GM21447 (cell line): Measurements from ENCODE around the gene UBE2E2.

ENCODE experiments used
- ATAC-seq: cut with Tn5 transposase; IDR thresholded peaks from one replicate; pipeline ENCODE4 v1.9.1; 2021; ENCODE audit not compliant: unreplicated experiment

Gene UBE2E2

DNA sequence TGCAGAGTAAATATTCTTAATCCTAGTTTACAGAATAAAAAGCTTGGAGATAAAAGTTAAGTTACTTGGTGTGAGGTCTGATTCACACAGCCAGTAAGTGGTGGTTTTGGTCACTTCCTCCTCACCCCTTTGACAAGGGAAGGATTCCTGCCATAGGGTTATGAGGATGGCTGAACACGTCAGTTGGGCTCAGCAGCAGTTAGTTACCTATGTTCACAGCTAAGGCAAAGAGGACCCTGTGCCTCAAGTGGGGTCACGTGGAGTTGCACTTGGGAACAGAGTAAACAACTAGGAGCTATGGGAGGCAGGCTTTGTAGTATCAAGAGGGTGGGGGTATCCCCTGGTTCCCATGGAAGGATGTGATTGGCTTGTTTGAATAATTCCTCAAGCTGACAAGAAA, 232.2 kb downstream of the UBE2E2 start:
- no peak for ATAC-seq

DNA sequence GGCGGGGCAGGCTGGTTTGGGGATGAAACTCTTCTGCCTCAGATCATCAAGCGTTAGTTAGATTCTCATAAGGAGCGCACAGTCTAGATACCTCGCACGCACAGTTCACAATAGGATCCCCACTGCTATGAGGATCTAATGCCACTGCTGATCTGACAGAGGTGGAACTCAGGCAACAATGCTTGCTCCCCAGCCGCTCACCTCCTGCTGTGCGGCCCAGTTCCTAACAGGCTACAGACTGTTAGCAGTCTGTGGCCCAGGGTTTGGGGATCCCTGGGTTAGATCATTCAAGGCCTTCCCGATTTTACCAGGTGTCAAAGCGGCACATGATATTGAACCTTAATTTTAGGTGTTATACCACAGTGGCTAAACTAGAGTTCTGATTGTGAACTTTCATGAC, 232.8 kb downstream of the UBE2E2 start:
- ATAC-seq, result no peak

DNA sequence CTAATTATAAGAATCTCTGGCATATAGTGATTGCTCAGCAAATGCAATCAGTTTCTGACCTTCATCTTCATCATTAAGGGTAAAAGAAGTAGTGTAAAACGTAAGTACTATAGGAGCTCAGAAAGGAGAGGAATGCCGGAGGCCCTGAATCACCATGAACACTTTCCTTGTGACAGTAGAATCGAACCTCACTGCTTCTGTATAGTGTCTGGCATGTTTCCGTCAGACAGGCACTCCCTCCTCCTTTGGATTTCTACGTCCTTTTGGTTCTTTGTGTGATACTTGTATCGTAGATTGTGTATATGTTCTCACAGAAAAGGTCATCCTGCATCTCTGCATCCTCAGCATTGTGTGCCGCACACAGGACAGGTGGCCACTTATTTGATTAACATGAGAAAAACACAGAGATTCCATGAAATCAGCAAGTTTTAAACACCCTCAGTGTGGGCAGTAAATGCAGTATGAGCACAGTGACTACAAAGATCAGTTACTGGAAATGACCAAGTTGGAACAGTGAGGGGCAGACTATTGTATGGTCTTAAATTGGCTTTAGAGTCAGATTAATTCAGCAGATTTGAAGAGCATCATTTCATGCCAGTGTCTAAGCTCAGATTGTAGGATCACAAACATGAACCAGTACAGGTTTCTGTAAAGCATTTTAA, 234.5 kb downstream of the UBE2E2 start:
- ATAC-seq, result no peak

DNA sequence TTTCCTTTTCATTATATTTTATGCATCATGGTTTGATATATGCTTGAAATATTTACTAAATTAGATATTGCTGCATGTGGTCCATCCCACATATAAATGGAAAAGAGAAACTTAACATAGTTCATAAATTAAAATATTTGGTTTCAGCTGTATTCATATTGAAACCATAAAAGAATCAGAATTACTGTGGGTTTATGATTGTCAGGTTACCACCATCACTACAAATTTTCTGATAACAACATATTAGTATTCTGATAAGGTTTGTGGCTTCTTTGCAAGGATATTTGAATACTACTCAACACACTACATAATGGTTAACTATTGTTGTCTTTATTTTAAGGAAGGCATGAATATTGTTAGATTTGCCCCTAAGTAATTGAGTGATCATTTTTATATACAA, 235.5 kb downstream of the UBE2E2 start:
- no peak for ATAC-seq

DNA sequence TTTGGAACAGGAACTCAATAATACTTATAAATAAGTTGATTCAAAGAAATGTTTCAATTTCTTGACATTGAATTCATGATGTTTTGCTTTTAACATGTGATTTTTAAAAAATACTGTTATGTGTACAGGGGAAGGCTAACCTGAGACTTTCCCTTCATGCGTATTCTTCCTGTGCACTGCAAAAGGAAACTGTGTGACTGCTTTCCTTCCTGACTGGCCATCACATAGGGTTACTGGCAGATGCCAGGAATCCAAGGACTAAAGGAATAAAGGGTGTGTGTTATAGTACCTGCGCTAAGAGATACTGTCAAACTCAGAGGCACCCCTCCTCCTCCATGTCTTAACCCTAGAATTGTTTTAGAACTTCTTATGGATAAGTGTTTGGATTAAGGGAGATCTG, 236.0 kb downstream of the UBE2E2 start:
- ATAC-seq, result no peak

DNA sequence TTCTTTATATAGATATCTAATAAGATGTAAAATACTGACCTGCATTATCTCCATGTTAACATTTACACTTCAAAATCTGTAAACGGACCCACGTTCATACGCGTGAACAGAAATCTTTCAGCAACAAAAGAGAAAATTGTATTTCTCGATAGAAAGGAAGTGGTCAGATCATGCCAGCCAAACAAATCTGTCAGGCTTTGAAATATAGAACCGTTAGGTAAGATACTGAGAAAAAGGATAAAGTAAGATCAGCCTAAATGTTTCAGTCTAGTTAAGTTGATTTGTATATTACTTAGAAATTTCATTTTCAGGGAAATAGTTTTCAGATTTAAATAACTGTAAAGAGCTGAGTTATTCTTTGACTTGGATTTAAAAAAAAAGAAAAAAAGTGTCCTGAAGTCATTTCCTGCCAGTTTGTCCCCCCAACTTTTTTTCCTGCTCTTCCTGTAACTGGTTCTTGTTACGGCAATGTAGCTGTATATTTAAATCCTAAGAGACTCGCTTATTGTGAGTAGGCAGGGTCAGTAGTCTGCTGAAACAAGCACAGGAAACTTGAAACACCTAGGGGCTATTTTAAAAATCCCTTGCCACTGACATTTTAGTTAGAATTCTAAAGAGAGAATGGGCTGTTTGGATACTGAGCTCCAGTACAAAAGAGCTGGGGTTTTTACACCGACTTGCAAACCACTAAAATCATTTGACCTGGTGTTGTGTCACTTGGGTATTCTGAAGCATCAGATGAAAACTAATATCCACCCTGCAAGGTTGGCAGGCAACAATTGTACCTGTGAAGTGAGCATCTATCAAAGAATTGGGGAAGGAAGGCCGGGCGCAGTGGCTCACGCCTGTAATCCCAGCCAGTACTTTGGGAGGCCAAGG, 237.5 kb downstream of the UBE2E2 start:
- ATAC-seq, result no peak

DNA sequence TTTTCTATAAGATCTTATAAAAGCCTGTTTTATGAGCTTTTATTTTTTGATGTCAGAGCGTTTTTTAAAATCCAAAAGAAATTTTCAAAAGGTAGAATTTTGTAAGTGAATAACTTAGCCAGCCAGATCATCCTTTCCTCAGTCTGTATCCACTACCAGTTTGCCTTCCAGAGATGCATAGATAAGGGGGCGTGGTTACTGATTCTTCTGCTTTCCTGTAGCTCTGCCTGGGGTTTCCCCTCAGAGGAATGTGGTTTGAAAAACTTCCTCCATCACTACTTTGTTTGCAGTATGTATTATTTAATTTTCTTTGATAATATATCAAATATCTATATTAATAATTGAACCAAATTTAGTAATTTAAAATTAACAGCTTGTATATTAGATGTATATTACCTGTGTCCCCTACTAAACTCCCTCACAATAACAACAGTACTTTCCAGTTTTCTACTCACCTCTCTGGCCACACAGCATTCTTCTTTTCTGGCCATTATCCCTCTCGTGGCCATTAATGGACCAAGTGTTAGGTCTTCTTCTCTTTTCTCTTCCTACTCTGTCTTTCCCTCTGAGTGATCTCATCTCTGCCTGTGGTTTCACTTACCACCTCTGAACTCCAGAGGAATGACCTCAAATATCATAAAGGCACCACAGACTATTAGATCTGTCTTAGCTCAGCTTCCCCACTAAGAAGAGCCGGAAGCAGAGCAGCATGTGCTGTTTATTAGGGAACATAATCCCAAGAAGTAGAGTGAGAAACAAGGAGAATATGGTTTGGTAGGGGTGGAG, 239.7 kb downstream of the UBE2E2 start:
- peak; percentile 62 for ATAC-seq

DNA sequence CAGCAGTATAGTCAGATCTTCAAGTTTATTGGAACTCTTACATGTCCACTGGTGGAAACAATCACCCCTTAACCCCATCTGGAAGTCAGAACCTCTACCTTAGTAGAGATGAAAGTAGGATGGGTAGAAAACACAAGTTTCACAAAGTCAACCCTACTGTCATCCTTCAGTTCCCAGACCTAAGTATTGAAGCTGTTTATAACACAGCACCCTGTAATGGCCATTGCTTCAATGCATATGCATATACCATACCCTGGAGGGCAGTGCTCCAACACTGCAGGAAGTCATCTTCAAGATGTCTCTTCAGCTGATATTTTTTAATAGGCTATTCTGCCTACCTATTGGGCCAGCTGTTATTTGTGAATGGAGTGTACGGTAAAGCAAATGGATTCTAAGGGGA, 241.3 kb downstream of the UBE2E2 start:
- no peak for ATAC-seq

DNA sequence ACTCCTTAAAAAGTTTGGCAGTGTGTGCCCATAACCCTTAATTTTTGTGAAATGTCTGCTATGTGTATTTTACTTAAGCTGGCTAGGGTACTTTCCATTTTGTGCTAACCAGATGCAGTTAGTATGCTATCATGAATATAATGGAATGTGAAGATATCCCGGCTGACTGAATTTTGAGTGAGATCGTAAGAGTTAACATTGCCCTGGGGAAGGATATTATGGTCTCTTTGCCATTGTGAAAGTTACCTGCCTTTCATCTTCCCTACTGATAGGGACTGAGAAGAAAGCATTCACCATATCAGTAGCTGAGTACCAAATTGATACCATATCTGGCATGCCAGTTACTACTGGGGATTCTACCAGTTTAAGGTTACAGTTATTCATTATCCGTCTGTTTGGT, 243.2 kb downstream of the UBE2E2 start:
- ATAC-seq, result no peak

DNA sequence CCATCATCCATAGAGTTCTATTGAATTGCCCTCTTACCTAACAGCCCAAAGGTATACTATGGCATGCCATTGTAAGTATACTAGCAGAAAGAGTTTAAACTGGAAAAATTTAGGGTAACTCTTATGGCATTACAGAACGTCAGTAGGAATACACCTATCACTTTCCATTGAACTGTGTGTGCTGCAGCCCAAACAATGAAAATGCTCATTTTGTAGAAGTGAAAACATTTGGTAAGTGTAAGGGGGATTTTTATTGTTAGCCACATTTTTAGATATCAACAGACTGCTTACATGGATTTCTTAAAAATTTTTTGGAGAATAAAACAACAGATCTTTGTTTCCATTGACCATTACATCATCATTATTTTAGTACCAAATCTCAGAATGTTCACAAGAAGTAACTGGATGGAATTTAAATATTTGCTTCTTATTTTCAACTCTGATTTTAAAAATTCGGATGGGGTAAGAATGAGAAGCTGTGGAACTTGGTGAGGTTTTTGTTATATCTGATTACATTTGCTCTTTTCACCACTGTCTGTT, 245.9 kb downstream of the UBE2E2 start:
- ATAC-seq, result no peak

DNA sequence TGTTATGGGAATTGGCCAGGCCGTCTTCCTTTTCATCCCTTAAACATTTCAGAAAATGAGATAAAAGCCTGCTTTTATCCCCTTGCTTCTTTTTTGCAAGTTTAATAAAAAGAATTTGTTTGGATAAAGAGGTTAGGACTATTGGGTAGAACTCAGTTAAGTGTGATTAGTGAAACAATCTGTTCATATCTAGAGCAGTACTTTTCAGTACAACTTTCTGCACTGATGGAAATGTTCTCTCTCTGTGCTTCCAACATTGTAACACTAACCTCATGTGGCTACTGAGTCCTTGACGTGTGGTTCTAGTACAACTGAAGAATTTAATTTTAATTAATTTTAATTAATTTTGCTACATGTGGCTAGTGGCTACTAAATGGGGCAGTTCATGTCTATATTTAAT, 246.9 kb downstream of the UBE2E2 start:
- ATAC-seq, result no peak

DNA sequence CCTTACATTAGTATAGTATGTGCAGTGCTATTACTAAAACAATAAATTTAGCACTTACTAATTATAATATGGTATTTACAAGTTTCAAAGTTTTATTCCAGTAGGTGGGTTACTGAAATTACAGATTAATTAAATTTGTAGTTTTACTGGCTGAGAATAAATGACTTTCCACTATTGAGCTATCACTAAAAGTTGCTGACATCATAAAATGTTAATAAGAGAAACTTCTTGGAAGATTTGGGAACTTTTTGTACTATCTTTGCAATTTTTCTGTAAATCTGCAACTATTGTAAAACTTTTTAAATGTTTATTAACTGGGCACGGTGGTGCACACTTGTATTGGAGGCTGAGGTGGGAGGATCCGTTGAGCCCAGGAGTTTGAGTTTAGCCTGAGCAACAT, 247.7 kb downstream of the UBE2E2 start:
- no peak for ATAC-seq

DNA sequence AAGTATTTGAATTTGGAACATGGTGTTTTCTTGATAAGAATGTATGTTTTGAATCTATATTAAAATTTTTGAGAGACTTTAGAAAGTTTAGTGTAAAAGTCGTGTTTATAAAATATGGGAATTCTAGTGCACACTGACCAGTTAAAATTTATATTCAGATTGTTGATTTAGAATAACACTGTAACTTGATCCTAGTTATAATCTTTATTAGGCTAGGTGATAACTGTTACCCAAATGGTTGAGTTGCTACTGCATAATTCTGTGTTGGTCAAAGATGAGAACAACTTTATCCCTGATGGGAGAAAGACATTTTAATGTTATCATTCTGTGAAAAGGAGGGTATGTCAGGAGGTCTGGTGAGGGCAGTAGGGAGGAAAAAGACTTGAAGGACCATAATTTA, 249.3 kb downstream of the UBE2E2 start:
- no peak for ATAC-seq

DNA sequence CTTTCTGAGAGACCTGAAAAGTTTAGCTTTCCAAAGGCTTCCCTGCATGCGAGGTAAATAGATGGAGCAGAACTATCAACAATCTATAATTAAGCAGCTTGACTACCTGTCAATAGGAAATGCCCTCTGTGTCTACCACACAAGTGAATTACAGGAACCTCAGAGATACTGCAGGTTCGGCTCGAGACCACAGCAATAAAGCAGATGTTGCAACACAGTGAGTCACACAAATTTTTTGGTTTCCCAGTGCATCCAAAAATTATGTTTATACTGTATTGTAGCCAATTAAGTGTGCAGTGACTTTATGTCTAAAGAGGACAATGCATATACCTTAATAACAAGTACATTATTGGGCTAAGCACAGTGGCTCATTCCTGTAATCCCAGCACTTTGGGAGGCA, 252.0 kb downstream of the UBE2E2 start:
- ATAC-seq, result no peak

DNA sequence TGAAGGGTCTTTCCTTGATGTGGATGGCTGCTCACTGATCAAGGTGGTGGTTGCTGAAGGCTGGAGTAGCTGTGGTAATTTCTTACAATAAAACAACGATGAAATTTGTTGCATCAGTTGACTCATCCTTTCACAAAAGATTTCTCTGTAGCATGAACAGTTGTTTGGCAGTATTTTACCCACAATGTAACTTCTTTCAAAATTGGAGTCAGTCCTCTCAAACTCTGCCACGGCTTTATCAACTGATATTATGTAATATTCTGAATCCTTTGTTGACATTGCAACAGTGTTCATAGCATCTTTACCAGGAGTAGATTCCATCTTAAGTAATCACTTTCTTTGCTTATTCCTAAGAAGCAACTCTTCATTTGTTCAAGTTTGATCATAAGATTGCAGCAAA, 252.6 kb downstream of the UBE2E2 start:
- ATAC-seq, result no peak

DNA sequence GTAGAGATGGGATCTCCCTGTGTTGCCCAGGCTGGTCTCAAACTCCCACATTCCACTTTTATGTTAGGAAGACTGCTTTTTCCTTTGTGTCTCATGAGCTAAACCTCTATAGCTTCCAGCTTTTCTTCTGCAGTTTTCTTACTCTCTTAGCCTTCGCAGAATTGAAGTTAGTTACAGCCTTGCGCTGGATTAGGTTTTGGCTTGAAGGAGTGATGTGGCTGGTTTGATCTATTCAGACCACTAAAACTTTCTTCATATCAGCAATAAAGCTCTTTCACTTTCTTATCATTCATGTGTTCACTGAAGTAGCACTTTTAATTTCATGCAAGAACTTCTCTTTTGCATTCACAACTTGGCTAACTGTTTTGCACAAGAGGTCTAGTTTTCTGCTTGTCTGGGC, 254.6 kb downstream of the UBE2E2 start:
- no peak for ATAC-seq

DNA sequence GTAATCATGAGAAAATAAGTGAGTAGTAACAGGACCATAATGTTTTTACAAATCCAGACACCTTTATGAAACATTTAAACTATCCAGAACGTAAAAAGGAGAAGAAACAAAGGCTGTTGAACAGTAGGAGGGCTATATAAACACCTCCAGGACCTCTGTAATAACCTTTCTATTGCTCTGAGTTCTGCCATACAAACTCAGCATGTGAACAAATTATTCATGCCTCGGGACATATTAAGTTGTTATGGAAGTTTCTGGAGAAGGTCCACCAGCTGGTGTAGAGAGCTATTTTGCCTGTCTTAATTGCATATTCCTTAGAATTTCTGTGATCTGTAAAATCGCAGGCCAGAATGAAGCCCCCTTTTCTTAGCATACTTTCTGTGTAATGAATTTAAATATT, 256.3 kb downstream of the UBE2E2 start:
- ATAC-seq, result no peak

DNA sequence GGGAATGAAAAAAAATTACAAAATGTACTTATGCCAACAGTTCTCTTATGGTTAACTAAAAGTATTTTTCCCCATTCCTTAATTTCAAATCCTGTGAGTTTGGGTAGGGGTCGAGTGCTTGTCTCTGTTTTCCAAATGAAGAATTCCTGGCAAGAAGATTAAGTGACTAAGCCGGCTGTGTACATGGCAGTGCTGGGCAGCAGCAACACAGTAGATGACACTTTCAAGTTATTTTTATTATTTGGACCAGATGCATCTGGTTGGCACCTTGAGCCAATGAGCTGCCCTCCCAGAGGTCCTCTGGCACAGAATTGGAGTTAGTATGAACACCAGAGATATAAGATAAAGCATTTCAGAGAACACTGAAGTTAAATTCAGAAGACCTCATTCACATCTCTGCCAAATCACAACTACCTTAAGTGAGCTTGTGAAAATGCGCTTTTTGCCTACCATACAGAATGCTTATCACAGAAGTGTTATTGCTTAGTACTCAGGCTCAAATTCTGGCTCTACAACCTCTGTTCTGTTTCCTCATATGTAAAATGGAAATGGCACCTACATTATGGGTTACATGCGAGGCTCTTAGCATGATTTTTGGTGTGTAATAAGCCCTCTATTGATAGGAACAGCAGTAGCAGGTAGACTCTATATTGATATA, 256.9 kb downstream of the UBE2E2 start:
- no peak for ATAC-seq

DNA sequence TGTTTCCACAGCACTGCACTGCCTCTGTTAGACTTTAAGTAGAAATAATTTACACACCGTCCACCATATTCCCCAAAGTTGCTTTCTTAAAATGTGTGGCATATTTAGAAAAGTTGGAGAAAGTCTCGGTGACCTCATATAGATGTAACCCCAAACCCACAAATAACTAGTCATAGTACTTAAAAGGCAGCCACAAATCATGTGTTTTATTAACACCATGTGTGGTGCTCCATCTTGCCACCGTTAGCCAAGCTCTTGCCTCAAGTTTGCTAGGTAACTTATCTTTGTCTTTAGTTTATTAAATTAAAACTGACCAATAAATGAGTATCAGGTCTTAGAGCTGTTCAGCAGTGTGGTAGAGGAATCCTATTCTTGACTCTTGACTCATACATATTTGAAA, 257.9 kb downstream of the UBE2E2 start:
- no peak for ATAC-seq

DNA sequence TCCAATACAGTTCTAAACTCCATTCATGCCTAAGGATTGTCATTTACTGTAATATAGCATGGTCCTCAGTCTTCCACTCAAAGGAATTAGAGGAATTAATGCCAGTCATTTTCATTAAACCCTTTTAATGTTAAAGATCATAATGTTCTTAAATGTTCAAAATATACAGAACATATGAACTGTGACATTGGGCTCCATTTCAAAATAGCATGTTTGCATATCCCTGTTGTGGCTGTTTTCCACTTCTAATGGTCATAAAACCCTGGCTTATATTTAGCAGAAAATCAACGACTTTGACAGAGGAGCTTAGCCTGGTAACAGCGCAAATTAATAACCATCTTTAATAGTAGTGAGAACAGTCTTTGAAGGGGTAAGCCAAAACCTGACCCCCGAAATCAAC, 260.7 kb downstream of the UBE2E2 start:
- no peak for ATAC-seq

DNA sequence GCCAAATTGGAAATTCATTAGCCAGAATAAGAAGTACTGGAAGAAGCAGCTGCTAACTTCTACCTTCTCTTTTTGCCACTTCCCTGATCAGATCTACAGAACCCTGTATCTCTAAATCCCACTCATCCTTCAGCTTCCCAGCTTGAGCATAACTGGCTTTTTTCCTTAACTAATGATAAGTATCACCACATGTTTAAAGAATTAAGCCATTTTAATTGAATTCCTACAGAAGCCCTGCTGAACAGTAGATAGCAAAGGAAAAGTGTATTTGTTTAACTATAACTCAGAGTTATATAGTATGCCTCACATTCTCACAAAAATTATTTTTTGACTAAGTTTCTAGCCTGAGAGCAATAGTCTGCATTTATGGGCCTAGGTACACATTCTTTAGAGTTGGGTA, 262.4 kb downstream of the UBE2E2 start:
- ATAC-seq, result no peak
